ENCODE data around the gene ZC2HC1B.

DNA sequence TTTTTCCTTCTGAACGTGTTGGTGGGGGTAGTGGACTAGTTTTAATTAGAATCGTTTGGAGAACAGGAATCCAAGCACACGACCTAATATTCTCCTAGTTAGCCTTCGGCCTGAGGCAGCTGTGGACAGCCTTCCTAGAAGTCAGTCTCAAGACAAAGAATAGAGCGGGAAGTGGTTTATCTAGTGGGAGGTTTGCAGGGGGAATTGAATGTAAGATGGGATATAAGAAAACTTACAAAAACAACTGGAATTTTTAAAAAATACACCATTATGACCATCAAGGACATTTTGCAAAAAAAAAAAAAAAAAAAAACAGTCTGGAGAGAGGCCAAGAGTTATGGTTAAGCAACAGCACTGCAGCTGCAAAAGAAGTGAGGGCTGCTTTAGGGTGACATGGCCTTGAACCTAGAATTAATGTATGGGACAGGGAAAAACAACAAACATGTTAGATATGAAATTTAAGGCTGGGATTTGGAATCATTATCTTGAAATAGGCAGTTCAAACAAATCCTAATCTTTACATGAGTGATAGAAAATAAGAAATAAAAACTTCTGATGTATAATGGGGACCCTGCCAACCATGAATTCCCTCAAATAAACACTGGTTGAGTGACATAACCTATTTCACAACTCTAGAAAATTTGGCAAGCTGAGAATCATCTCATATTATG is 103.6 kb downstream of the ZC2HC1B start:
- TF ChIP-seq, protein P1, sequence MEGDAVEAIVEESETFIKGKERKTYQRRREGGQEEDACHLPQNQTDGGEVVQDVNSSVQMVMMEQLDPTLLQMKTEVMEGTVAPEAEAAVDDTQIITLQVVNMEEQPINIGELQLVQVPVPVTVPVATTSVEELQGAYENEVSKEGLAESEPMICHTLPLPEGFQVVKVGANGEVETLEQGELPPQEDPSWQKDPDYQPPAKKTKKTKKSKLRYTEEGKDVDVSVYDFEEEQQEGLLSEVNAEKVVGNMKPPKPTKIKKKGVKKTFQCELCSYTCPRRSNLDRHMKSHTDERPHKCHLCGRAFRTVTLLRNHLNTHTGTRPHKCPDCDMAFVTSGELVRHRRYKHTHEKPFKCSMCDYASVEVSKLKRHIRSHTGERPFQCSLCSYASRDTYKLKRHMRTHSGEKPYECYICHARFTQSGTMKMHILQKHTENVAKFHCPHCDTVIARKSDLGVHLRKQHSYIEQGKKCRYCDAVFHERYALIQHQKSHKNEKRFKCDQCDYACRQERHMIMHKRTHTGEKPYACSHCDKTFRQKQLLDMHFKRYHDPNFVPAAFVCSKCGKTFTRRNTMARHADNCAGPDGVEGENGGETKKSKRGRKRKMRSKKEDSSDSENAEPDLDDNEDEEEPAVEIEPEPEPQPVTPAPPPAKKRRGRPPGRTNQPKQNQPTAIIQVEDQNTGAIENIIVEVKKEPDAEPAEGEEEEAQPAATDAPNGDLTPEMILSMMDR (IDR thresholded peaks at IDR 0.05; ENCODE audit: low read depth, low read length), result no peak
- TF ChIP-seq EZH2phosphoT487 (IDR thresholded peaks at IDR 0.05; ENCODE audit: low read depth), result no peak

All from OCI-LY3 (cell line).